ENCODE measurements around the gene C2orf92. TPM values are rescaled to one million over a fixed set of nuclear protein-coding genes. Genes with fewer than 3 reads are reported as not detected.

The C2orf92 gene
- total RNA-seq, 1 experiment from 2014 or later = 6.0 TPM

DNA sequence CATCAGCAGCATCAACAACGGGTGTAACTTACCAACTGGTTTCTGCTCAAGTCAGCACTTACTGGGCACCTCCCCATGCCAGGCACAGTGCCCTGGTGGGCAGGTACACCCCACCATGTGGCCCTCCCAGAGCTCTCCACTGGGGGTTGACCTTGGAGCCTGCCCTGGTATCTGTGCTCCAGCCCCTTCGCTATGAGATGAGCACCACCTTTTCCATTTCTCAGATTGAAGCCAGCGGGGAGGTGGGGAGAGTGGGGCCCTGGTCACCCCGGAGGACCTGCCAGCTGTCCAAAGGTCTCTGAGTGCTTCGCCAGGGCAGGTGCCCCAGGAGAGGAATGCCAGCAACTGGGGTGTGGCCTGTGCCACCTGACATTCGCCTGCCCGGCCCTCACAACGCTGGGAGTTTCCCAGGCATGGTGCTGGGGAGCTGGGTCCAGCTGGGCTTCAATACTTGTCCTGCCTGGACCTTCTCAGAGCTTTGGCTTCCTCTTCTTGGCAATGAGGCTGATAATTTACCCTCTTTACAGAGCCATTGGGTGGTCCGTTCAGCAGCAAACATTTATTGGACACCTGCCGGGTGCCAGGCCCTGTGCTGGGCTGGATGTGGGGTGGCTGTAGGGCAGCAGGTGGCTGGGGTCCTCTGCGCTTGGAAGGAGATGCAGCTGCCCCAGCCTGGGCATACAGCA, 38.0 kb downstream of the C2orf92 start:
- ATAC-seq = no peak
- Histone ChIP-seq H3K9me3 (ENCODE audit: control insufficient read depth, insufficient read depth, low read depth, low read length) (no peaks in the 10 kb centered on the region), H3K4me3 (ENCODE audit: low read depth in 2 of 2, low read length in 2 of 2) (no peak overlapping the region), H3K27me3 (ENCODE audit: control insufficient read depth, insufficient read depth, low read length) (no peaks in the 10 kb centered on the region), H3K27ac (ENCODE audit: low read length) (no peak overlapping the region), H3K36me3 (ENCODE audit: control insufficient read depth, insufficient read depth, low read length) (no peaks in the 10 kb centered on the region), H3K4me1 (ENCODE audit: control insufficient read depth, insufficient read depth, low read length) (no peaks in the 10 kb centered on the region)
- BruUV-seq (replicated peaks) = no TSS peak
- intact Hi-C loops (cut with micrococcal nuclease; ENCODE audit: unreplicated experiment) = loop anchor here (10.0 kb wide), 1 partner anchor 677 kb away; no protein-coding TSS in a partner anchor
- in situ Hi-C loops (cut with HindIII; ENCODE audit: low pct_unique_long_range_greater_than_20kb, low sequenced_read_pairs) = no loop called here
- CTCF ChIA-PET = no interaction called here
- POLR2A ChIA-PET = no interaction called here
- TF ChIP-seq SIN3A (IDR thresholded peaks at IDR 0.05; ENCODE audit: borderline replicate concordance, insufficient read depth, low read depth, low read length) (no peak), TCF7L2 (IDR thresholded peaks at IDR 0.05; ENCODE audit: low read depth, low read length) (no peak), POLR2AphosphoS5 (IDR thresholded peaks at IDR 0.05; ENCODE audit: low read depth, low read length) (no peak)
- TF ChIP-seq, protein P1, sequence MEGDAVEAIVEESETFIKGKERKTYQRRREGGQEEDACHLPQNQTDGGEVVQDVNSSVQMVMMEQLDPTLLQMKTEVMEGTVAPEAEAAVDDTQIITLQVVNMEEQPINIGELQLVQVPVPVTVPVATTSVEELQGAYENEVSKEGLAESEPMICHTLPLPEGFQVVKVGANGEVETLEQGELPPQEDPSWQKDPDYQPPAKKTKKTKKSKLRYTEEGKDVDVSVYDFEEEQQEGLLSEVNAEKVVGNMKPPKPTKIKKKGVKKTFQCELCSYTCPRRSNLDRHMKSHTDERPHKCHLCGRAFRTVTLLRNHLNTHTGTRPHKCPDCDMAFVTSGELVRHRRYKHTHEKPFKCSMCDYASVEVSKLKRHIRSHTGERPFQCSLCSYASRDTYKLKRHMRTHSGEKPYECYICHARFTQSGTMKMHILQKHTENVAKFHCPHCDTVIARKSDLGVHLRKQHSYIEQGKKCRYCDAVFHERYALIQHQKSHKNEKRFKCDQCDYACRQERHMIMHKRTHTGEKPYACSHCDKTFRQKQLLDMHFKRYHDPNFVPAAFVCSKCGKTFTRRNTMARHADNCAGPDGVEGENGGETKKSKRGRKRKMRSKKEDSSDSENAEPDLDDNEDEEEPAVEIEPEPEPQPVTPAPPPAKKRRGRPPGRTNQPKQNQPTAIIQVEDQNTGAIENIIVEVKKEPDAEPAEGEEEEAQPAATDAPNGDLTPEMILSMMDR (IDR thresholded peaks at IDR 0.05) = no peak
- TF ChIP-seq, protein P2, sequence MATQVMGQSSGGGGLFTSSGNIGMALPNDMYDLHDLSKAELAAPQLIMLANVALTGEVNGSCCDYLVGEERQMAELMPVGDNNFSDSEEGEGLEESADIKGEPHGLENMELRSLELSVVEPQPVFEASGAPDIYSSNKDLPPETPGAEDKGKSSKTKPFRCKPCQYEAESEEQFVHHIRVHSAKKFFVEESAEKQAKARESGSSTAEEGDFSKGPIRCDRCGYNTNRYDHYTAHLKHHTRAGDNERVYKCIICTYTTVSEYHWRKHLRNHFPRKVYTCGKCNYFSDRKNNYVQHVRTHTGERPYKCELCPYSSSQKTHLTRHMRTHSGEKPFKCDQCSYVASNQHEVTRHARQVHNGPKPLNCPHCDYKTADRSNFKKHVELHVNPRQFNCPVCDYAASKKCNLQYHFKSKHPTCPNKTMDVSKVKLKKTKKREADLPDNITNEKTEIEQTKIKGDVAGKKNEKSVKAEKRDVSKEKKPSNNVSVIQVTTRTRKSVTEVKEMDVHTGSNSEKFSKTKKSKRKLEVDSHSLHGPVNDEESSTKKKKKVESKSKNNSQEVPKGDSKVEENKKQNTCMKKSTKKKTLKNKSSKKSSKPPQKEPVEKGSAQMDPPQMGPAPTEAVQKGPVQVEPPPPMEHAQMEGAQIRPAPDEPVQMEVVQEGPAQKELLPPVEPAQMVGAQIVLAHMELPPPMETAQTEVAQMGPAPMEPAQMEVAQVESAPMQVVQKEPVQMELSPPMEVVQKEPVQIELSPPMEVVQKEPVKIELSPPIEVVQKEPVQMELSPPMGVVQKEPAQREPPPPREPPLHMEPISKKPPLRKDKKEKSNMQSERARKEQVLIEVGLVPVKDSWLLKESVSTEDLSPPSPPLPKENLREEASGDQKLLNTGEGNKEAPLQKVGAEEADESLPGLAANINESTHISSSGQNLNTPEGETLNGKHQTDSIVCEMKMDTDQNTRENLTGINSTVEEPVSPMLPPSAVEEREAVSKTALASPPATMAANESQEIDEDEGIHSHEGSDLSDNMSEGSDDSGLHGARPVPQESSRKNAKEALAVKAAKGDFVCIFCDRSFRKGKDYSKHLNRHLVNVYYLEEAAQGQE (IDR thresholded peaks at IDR 0.05; ENCODE audit: insufficient read depth in 1 of 2, low read depth in 2 of 2, low read length in 1 of 2) = no peak
- no peak for DNase-seq (ENCODE audit: low read depth, low spot score)

DNA sequence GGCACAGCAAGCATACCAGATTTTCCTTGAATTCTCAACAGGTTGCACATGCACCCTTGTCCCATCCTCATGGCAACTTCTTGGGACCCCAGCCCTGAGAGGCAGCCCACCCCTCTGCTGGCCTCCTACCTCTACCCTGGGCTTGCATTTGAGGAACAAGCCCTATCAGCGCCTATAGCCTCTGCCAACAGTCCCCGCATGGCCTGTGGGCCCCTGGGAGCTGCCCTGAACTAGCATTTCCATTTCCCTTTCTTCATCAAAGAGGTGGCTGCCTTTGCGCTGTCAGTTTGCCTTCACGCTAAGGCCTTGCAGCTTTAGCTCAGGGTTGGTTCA, 38.5 kb downstream of the C2orf92 start:
- intact Hi-C loops (cut with micrococcal nuclease; ENCODE audit: unreplicated experiment) = loop anchor here (10.0 kb wide), 1 partner anchor 677 kb away; no protein-coding TSS in a partner anchor
- H3K4me3 ChIP-seq (ENCODE audit: low read depth in 2 of 2, low read length in 2 of 2) = no peak overlapping the region
- no peak overlapping the region for H3K27ac ChIP-seq (ENCODE audit: low read length)
- no peaks in the 10 kb centered on the region for H3K27me3 ChIP-seq (ENCODE audit: control insufficient read depth, insufficient read depth, low read length)
- no TSS peak for BruUV-seq (replicated peaks)
- ATAC-seq (no peak), DNase-seq (ENCODE audit: low read depth, low spot score) (no peak)
- TF ChIP-seq, protein P2 (IDR thresholded peaks at IDR 0.05; ENCODE audit: insufficient read depth in 1 of 2, low read depth in 2 of 2, low read length in 1 of 2) = no peak
- TF ChIP-seq POLR2AphosphoS5 (IDR thresholded peaks at IDR 0.05; ENCODE audit: low read depth, low read length) (no peak), SIN3A (IDR thresholded peaks at IDR 0.05; ENCODE audit: borderline replicate concordance, insufficient read depth, low read depth, low read length) (no peak), TCF7L2 (IDR thresholded peaks at IDR 0.05; ENCODE audit: low read depth, low read length) (no peak)
- TF ChIP-seq, protein P1 (IDR thresholded peaks at IDR 0.05) = no peak
- in situ Hi-C loops (cut with HindIII; ENCODE audit: low pct_unique_long_range_greater_than_20kb, low sequenced_read_pairs) = no loop called here
- no peaks in the 10 kb centered on the region for H3K9me3 ChIP-seq (ENCODE audit: control insufficient read depth, insufficient read depth, low read depth, low read length)
- H3K4me1 ChIP-seq (ENCODE audit: control insufficient read depth, insufficient read depth, low read length) = no peaks in the 10 kb centered on the region
- ChIA-PET CTCF (no interaction called here), POLR2A (no interaction called here)
- no peaks in the 10 kb centered on the region for H3K36me3 ChIP-seq (ENCODE audit: control insufficient read depth, insufficient read depth, low read length)
